ENCODE results near the gene NR5A1. TPM values are rescaled to one million over a fixed set of nuclear protein-coding genes. Genes with fewer than 3 reads are reported as not detected.

Gene NR5A1
- polyA plus RNA-seq, 2 of the 4 experiments (the other 2 are of a cell fraction): not detected

DNA sequence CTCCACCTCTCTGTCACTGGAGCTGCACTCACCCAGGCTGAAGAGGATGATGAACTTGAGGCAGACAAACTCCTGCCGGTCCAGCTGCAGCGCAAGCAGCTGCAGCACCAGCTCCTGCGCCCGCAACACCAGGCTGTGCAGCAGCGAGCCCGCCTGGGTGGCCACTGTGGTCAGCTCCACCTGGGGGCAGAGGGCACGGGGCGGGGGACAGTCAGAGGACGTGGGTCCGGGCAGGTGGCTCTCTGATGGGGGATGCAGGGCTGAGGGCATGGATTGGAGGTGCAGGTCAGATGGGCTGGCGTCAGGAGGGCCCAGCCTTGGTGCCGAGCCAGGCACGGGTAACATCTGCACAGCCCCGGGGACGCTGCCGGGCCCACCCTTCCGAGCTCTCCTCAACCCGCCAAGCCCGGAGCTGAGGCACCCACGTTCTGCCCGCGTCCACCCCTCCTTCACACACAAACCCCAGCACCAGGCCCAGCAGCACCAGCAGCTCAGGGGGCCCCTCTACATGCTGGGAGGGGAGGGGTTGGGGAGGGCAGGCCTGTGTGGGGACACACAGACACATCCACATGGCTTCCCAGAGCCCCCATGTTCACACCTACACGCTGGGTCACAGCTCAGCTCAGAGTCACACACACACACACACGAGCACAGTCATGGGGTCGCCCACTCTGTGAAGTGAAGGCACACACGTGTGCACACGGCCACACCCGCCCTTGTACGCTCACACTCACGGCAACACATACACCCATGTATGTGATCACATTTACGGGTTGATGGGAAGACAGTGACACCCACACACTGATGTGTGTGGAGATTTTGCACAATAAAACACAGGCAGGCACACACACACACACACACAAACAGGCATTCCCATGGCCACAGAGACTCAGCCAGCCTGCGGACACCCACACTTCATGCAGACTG is 15.9 kb downstream of the NR5A1 start:
- no peaks in the 10 kb centered on the region for H3K4me1 ChIP-seq
- CTCF ChIA-PET: interaction anchor here (0.5 to 0.9 kb wide), 2 partner anchors 46 to 72 kb away, joined by 3 to 4 read pairs; no protein-coding TSS in a partner anchor
- no peak overlapping the region for H3K4me2 ChIP-seq
- TF ChIP-seq, protein P1, sequence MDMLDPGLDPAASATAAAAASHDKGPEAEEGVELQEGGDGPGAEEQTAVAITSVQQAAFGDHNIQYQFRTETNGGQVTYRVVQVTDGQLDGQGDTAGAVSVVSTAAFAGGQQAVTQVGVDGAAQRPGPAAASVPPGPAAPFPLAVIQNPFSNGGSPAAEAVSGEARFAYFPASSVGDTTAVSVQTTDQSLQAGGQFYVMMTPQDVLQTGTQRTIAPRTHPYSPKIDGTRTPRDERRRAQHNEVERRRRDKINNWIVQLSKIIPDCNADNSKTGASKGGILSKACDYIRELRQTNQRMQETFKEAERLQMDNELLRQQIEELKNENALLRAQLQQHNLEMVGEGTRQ (IDR thresholded peaks at IDR 0.05): no peak
- no peak for TF ChIP-seq HOXB13 (CRISPR knock-in tag; IDR thresholded peaks at IDR 0.05; ENCODE audit: low read depth)
- TF ChIP-seq ZFP36 (IDR thresholded peaks at IDR 0.05; ENCODE audit: borderline replicate concordance, partially characterized antibody): no peak
- TF ChIP-seq, protein P2, sequence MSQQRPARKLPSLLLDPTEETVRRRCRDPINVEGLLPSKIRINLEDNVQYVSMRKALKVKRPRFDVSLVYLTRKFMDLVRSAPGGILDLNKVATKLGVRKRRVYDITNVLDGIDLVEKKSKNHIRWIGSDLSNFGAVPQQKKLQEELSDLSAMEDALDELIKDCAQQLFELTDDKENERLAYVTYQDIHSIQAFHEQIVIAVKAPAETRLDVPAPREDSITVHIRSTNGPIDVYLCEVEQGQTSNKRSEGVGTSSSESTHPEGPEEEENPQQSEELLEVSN (IDR thresholded peaks at IDR 0.05; ENCODE audit: borderline replicate concordance, low read depth): no peak
- no peak for TF ChIP-seq EP300 (IDR thresholded peaks at IDR 0.05)
- TF ChIP-seq, protein P3, sequence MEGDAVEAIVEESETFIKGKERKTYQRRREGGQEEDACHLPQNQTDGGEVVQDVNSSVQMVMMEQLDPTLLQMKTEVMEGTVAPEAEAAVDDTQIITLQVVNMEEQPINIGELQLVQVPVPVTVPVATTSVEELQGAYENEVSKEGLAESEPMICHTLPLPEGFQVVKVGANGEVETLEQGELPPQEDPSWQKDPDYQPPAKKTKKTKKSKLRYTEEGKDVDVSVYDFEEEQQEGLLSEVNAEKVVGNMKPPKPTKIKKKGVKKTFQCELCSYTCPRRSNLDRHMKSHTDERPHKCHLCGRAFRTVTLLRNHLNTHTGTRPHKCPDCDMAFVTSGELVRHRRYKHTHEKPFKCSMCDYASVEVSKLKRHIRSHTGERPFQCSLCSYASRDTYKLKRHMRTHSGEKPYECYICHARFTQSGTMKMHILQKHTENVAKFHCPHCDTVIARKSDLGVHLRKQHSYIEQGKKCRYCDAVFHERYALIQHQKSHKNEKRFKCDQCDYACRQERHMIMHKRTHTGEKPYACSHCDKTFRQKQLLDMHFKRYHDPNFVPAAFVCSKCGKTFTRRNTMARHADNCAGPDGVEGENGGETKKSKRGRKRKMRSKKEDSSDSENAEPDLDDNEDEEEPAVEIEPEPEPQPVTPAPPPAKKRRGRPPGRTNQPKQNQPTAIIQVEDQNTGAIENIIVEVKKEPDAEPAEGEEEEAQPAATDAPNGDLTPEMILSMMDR (IDR thresholded peaks at IDR 0.05): no peak
- no peak for TF ChIP-seq RCOR1 (IDR thresholded peaks at IDR 0.05; ENCODE audit: low read depth, low read length)
- no peak for TF ChIP-seq RFX5 (IDR thresholded peaks at IDR 0.05)
- no peaks in the 10 kb centered on the region for H3K9me3 ChIP-seq
- WGBS (ENCODE audit: missing lambda C conversion rate): 75% methylated on average over 25 of the region's 32 CpGs
- no peak overlapping the region for H3K4me3 ChIP-seq
- POLR2A ChIA-PET: no interaction called here
- no peak overlapping the region for H3K27ac ChIP-seq
- DNase-seq (ENCODE audit: low read depth in 1 of 2, low spot score in 1 of 2) (no peak), ATAC-seq (no peak), FAIRE-seq (no peak)

DNA sequence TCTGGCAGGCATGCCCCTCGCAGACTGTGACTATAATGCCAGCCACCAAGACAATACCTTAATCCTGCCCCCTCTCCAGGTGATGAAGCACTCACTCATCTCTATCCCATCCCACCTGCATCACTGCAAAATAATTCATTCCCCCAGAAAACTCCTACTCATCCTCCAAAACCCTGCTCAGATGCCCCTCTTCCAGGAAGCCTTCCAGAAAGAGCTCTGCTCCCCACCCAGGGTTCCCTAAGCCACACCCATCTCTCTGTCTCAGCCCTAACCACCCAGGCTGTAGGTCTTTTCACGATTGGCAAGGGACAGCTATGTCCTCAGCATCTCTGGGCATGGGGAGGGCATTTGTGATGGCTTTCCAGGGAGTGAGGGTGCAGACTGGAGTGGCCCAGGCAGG is 17.2 kb downstream of the NR5A1 start:
- POLR2A ChIA-PET: no interaction called here
- no peak overlapping the region for H3K4me3 ChIP-seq
- no peak for ATAC-seq
- TF ChIP-seq ZSCAN20 (CRISPR knock-in tag; IDR thresholded peaks at IDR 0.05): no peak
- TF ChIP-seq SMC3 (IDR thresholded peaks at IDR 0.05): no peak
- no peak for TF ChIP-seq TFCP2L1 (CRISPR knock-in tag; IDR thresholded peaks at IDR 0.05)
- peak; percentile 25 for TF ChIP-seq ZFP36 (IDR thresholded peaks at IDR 0.05; ENCODE audit: borderline replicate concordance, partially characterized antibody)
- H3K4me1 ChIP-seq: no peaks in the 10 kb centered on the region
- no peak for FAIRE-seq
- CTCF ChIA-PET: interaction anchor here (0.6 kb wide), 1 partner anchor 102 kb away, joined by 3 read pairs; no protein-coding TSS in a partner anchor
- H3K9me3 ChIP-seq: no peaks in the 10 kb centered on the region
- H3K27ac ChIP-seq: no peak overlapping the region
- no peak for DNase-seq (ENCODE audit: low read depth in 1 of 2, low spot score in 1 of 2)
- H3K4me2 ChIP-seq: no peak overlapping the region
- 49% methylated on average over 2 of the region's 2 CpGs for WGBS (ENCODE audit: missing lambda C conversion rate)

DNA sequence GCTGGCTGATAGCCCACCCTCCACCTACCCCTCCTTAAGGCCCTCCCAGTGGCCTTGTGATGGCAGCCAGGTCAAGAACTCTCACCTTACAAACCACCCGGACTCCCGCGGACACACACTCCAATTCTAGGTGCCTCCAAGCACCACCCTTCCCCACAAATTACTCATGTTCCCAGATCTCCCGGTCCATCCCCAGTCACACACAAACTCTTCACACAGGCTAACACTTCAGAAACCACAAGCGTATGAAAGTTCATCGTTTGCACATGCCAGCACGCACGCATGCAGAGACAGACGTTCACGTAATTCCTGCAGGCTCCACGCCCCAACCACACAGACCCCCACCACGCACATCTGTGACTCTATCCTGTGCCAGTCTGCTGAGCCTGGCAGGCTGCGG is 18.0 kb downstream of the NR5A1 start:
- DNase-seq (ENCODE audit: low read depth in 1 of 2, low spot score in 1 of 2) (no peak), FAIRE-seq (no peak)

More for the DNA sequence above, 18.0 kb downstream of the NR5A1 start:
- no peaks in the 10 kb centered on the region for H3K9me3 ChIP-seq
- CTCF ChIA-PET: interaction anchor here (0.9 to 1.0 kb wide), 2 partner anchors 11 to 70 kb away, joined by 3 read pairs; no protein-coding TSS in a partner anchor
- H3K4me1 ChIP-seq: no peaks in the 10 kb centered on the region
- no peak for ATAC-seq
- WGBS (ENCODE audit: missing lambda C conversion rate): 69% methylated on average over 12 of the region's 13 CpGs
- no peak overlapping the region for H3K4me3 ChIP-seq
- POLR2A ChIA-PET: no interaction called here
- no peak overlapping the region for H3K27ac ChIP-seq
- TF ChIP-seq RAD21 (conservative IDR thresholded peaks at IDR 0.05 in 1 of 2, IDR thresholded peaks at IDR 0.05 in 1 of 2) (no peak), TFCP2L1 (CRISPR knock-in tag; IDR thresholded peaks at IDR 0.05) (no peak), ZSCAN20 (CRISPR knock-in tag; IDR thresholded peaks at IDR 0.05) (no peak), NFE2L2 (conservative IDR thresholded peaks at IDR 0.05; ENCODE audit: low read length) (no peak), CEBPB (IDR thresholded peaks at IDR 0.05) (no peak), GATA3 (IDR thresholded peaks at IDR 0.05; ENCODE audit: borderline replicate concordance) (no peak), KDM1A (IDR thresholded peaks at IDR 0.05; ENCODE audit: low read depth) (no peak), HDAC2 (IDR thresholded peaks at IDR 0.05) (no peak), RNF2 (IDR thresholded peaks at IDR 0.05; ENCODE audit: borderline replicate concordance, low read depth) (no peak), ESRRA (IDR thresholded peaks at IDR 0.05; ENCODE audit: borderline replicate concordance, low read length) (no peak), EHMT2 (IDR thresholded peaks at IDR 0.05; ENCODE audit: low read depth) (no peak), CBX2 (IDR thresholded peaks at IDR 0.05; ENCODE audit: borderline replicate concordance, low read depth) (no peak), CBX8 (IDR thresholded peaks at IDR 0.05) (no peak), HOXB13 (CRISPR knock-in tag; IDR thresholded peaks at IDR 0.05; ENCODE audit: low read depth) (no peak), CHD4 (IDR thresholded peaks at IDR 0.05; ENCODE audit: borderline replicate concordance) (no peak)
- TF ChIP-seq, protein P4, sequence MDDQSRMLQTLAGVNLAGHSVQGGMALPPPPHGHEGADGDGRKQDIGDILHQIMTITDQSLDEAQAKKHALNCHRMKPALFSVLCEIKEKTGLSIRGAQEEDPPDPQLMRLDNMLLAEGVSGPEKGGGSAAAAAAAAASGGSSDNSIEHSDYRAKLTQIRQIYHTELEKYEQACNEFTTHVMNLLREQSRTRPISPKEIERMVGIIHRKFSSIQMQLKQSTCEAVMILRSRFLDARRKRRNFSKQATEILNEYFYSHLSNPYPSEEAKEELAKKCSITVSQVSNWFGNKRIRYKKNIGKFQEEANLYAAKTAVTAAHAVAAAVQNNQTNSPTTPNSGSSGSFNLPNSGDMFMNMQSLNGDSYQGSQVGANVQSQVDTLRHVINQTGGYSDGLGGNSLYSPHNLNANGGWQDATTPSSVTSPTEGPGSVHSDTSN (IDR thresholded peaks at IDR 0.05): no peak
- TF ChIP-seq, protein P5, sequence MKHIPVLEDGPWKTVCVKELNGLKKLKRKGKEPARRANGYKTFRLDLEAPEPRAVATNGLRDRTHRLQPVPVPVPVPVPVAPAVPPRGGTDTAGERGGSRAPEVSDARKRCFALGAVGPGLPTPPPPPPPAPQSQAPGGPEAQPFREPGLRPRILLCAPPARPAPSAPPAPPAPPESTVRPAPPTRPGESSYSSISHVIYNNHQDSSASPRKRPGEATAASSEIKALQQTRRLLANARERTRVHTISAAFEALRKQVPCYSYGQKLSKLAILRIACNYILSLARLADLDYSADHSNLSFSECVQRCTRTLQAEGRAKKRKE (CRISPR knock-in tag; IDR thresholded peaks at IDR 0.05; ENCODE audit: low read depth): no peak
- no peak overlapping the region for H3K4me2 ChIP-seq

Data from A549 (cell line).